GM21447 (cell line): Measurements from ENCODE around the gene LTA4H.
A peak's percentile ranks its signal among the peaks of the same experiment; 100 is the strongest.

Source experiments
- ATAC-seq: cut with Tn5 transposase; IDR thresholded peaks from one replicate; pipeline ENCODE4 v1.9.1; 2021; ENCODE audit not compliant: unreplicated experiment

Gene LTA4H

GRCh38 chr12:96060041-96060440 is 24.7 kb upstream of the LTA4H start:
- no peak for ATAC-seq

- ATAC-seq: no peak
Measured at GRCh38 chr12:96057986-96058553, 22.7 kb upstream of the LTA4H start.

- no peak for ATAC-seq
Measured at GRCh38 chr12:96056646-96057455, 21.5 kb upstream of the LTA4H start.

- ATAC-seq: no peak
Measured at GRCh38 chr12:96054244-96054610, 18.8 kb upstream of the LTA4H start.

- ATAC-seq: no peak
Measured at GRCh38 chr12:96053476-96054243, 18.3 kb upstream of the LTA4H start.

- ATAC-seq: no peak
Measured at GRCh38 chr12:96051756-96052485, 16.5 kb upstream of the LTA4H start.

- ATAC-seq: no peak
Measured at GRCh38 chr12:96050139-96050538, 14.8 kb upstream of the LTA4H start.

GRCh38 chr12:96049101-96049500 is 13.7 kb upstream of the LTA4H start:
- no peak for ATAC-seq

- ATAC-seq: no peak
Measured at GRCh38 chr12:96048393-96048969, 13.1 kb upstream of the LTA4H start.

- peak; percentile 90 for ATAC-seq
Measured at GRCh38 chr12:96047229-96048211, 12.1 kb upstream of the LTA4H start.

GRCh38 chr12:96046543-96047228 is 11.3 kb upstream of the LTA4H start:
- ATAC-seq: no peak

- ATAC-seq: no peak
Measured at GRCh38 chr12:96045566-96045965, 10.2 kb upstream of the LTA4H start.

GRCh38 chr12:96044943-96045290 is 9.5 kb upstream of the LTA4H start:
- ATAC-seq: no peak

- no peak for ATAC-seq
Measured at GRCh38 chr12:96044017-96044942, 8.9 kb upstream of the LTA4H start.

- no peak for ATAC-seq
Measured at GRCh38 chr12:96041181-96041580, 5.8 kb upstream of the LTA4H start.

GRCh38 chr12:96040305-96041133 is 5.1 kb upstream of the LTA4H start:
- no peak for ATAC-seq

GRCh38 chr12:96039516-96039915 is 4.1 kb upstream of the LTA4H start:
- no peak for ATAC-seq
